Karpas-422 (cell line): ENCODE data around the gene C12orf75. TPM values are rescaled to one million over a fixed set of nuclear protein-coding genes. Genes with fewer than 3 reads are reported as not detected.
A peak's percentile ranks its signal among the peaks of the same experiment; 100 is the strongest.

ENCODE experiments used
- DNase-seq: peaks from one replicate; pipeline ENCODE4 v3.0.0-alpha.2; 2015
- H2AFZ ChIP-seq: fragments of 200-600 bp; sonication (generic); 2 replicates; pipeline ENCODE4 v1.6.1; 2014; ENCODE audit warnings: antibody characterized with exemption, low read length, mixed read lengths
- H3K27ac ChIP-seq: fragments of 200-600 bp; sonication (generic); 2 replicates; pipeline ENCODE4 v1.5.1; 2014; ENCODE audit warnings: mild to moderate bottlenecking, low read length, moderate library complexity
- H3K27me3 ChIP-seq: fragments of 200-600 bp; sonication (generic); 2 replicates; pipeline ENCODE4 v1.6.1; 2014; ENCODE audit warnings: low read length, mixed read lengths
- H3K36me3 ChIP-seq: fragments of 200-600 bp; sonication (generic); 2 replicates; pipeline ENCODE4 v1.6.1; 2014; ENCODE audit warnings: low read length, mixed read lengths; ENCODE audit not compliant: insufficient read depth
- H3K4me1 ChIP-seq: fragments of 200-600 bp; sonication (generic); 2 replicates; pipeline ENCODE4 v1.6.1; 2014; ENCODE audit warnings: mild to moderate bottlenecking, low read length, mixed read lengths
- H3K4me2 ChIP-seq: fragments of 200-600 bp; sonication (generic); 2 replicates; pipeline ENCODE4 v1.6.1; 2014; ENCODE audit warnings: low read length, low read depth, mild to moderate bottlenecking; ENCODE audit not compliant: poor library complexity, severe bottlenecking
- H3K4me3 ChIP-seq: fragments of 200-600 bp; sonication (generic); 2 replicates; pipeline ENCODE4 v1.5.1; 2014; ENCODE audit warnings: mild to moderate bottlenecking, antibody characterized with exemption, low read length, mixed read lengths
- H3K79me2 ChIP-seq: fragments of 200-600 bp; sonication (generic); 2 replicates; pipeline ENCODE4 v1.6.1; 2014; ENCODE audit warnings: mild to moderate bottlenecking, low read length, mixed read lengths
- H3K9ac ChIP-seq: fragments of 200-600 bp; sonication (generic); 2 replicates; pipeline ENCODE4 v1.6.0; 2014; ENCODE audit warnings: low read length
- H3K9me2 ChIP-seq: fragments of 200-600 bp; sonication (generic), shearing (Covaris generic); replicated peaks from 2 replicates; pipeline ENCODE4 v1.6.0; 2014; ENCODE audit warnings: mild to moderate bottlenecking, low read length, moderate library complexity; ENCODE audit not compliant: insufficient read depth
- H3K9me3 ChIP-seq: fragments of 300-700, 200-600 bp; sonication (generic); 2 replicates; pipeline ENCODE4 v1.6.1; 2014; ENCODE audit warnings: low read length, mixed read lengths
- H4K20me1 ChIP-seq: fragments of 200-600 bp; sonication (generic); 2 replicates; pipeline ENCODE4 v1.6.1; 2014; ENCODE audit warnings: mild to moderate bottlenecking, antibody characterized with exemption, low read length, low read depth; ENCODE audit not compliant: insufficient read depth
- total RNA-seq: library from RNA; depleted of rRNA; stranded (reverse); fragments of >200 nt; shearing (Covaris generic); gene quantifications from 2 replicates; pipeline ENCODE4 v1.2.3, GENCODE V29; 2014; ENCODE audit warnings: low replicate concordance; rRNA removed

Gene C12orf75
- total RNA-seq, 1 experiment from 2014 or later, result 291 TPM

DNA sequence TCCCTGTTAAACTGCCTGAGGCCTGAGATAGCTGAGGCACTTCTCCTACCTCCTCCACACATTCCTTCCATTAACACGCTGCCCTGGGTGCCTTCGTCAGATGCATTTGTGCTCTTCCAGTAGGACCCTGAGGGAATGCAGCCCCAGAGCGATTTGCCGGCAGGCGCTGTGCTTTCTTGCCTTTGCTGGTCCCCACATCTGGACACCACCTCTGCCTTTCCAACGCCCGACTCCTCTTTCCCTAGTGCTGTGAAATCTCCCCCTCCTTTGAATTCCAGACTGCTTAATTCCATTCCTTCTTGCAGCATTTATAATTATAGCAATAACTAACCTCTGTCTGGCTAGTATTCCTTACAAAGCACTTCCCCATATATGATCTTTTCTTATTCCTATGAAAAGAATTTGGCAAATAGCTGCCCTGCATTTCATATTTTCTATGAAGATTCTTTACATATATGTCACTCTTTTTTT is 88.4 kb downstream of the C12orf75 start:
- Histone ChIP-seq H4K20me1 (no peaks in the 10 kb centered on the region), H3K9ac (no peak overlapping the region), H3K27me3 (no peaks in the 10 kb centered on the region), H3K4me3 (no peak overlapping the region), H3K9me3 (no peaks in the 10 kb centered on the region), H3K4me2 (no peak overlapping the region), H3K4me1 (no peaks in the 10 kb centered on the region), H3K27ac (no peak overlapping the region), H2AFZ (no peak overlapping the region), H3K9me2 (no peaks in the 10 kb centered on the region), H3K36me3 (no peaks in the 10 kb centered on the region), H3K79me2 (no peaks in the 10 kb centered on the region)
- no peak for DNase-seq

DNA sequence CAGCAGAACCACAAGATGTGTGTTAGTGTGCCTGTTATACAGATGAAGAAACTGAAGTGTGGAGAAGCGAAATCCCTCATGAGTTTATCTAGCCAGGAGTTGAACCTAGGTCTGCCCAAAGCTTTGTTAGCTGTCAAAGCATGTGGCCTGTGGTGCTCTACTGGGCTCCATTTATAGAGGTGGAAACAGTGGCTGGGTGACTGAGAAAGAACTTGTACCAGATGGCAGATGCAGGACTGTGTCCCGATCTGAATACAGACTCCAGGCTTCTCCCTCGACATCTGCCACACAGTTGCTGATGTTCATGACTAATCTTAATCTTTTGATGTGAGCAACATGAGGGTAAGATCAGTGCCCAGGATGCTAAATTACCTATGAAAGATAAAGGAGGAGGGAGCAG is 89.1 kb downstream of the C12orf75 start:
- Histone ChIP-seq H3K4me1 (no peaks in the 10 kb centered on the region), H3K36me3 (no peaks in the 10 kb centered on the region), H3K27me3 (no peaks in the 10 kb centered on the region), H3K9me2 (no peaks in the 10 kb centered on the region), H2AFZ (no peak overlapping the region), H4K20me1 (no peaks in the 10 kb centered on the region), H3K4me2 (no peak overlapping the region), H3K9ac (no peak overlapping the region), H3K79me2 (no peaks in the 10 kb centered on the region), H3K9me3 (no peaks in the 10 kb centered on the region), H3K4me3 (no peak overlapping the region), H3K27ac (no peak overlapping the region)
- no peak for DNase-seq

DNA sequence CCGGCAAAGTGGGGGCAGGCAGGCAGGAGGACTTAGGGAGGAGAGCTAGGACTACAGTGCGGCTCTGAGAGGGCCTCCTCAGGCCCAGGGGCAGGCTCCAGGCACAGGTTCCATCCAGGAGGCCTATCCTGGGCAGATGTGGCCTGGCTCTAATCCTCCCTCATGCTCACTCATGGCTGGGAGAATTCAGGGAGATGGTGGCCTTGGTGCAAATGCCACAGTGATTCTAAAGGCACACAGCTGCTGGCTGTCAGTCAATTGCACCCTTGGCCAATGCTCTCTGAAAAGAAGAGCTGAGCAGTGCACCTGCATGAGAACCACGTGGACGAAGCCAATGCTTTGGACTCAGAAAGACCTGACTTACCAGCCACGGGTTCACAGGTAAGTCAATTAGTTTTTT is 89.6 kb downstream of the C12orf75 start:
- Histone ChIP-seq H3K9me2 (no peaks in the 10 kb centered on the region), H3K36me3 (no peaks in the 10 kb centered on the region), H3K9me3 (no peaks in the 10 kb centered on the region), H3K79me2 (no peaks in the 10 kb centered on the region), H3K27ac (no peak overlapping the region), H3K4me3 (no peak overlapping the region), H3K27me3 (no peaks in the 10 kb centered on the region), H3K4me2 (no peak overlapping the region), H3K9ac (no peak overlapping the region), H4K20me1 (no peaks in the 10 kb centered on the region), H2AFZ (no peak overlapping the region), H3K4me1 (no peaks in the 10 kb centered on the region)
- peak; percentile 41 for DNase-seq

DNA sequence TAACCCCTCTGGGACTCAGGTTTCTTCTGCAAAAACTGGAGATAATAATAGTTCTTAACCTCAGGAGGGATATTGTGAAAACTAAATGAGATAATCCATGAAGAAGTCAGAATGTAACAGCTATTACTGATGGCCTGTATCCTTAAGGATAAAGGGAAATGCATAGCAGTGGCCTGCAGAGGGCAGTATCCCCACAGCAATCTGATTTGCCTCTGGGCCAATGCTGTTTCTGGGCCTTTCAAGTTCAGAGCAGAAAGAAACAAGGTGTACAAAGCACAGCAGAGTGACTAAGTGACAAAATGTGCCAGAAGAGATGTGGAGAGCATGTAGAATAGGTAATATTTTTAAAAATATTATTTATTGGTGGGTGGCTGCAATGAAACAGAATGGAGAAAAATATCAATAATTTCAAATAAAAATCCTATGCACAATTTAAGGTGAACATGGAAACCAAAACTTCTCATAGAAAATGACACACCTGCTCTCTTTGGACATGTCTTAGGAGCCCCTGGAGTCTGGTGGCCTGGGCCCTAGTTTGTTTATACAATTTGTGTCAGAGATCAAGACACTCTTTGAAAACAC is 90.3 kb downstream of the C12orf75 start:
- Histone ChIP-seq H4K20me1 (no peaks in the 10 kb centered on the region), H3K4me1 (no peaks in the 10 kb centered on the region), H3K36me3 (no peaks in the 10 kb centered on the region), H3K4me2 (no peak overlapping the region), H3K27ac (no peak overlapping the region), H3K79me2 (no peaks in the 10 kb centered on the region), H2AFZ (no peak overlapping the region), H3K27me3 (no peaks in the 10 kb centered on the region), H3K9me3 (no peaks in the 10 kb centered on the region), H3K9me2 (no peaks in the 10 kb centered on the region), H3K9ac (no peak overlapping the region), H3K4me3 (no peak overlapping the region)
- DNase-seq, result peak; percentile 87

Other genes with a start within 250 kb of the C12orf75 start
- gene ALDH1L2, start 246.2 kb upstream of the C12orf75 start, total RNA-seq, result not detected in 2 replicates
- 67.1 and 93.0 TPM in 2 replicates for gene WASHC4, start 223.0 kb upstream of the C12orf75 start, total RNA-seq
- gene APPL2, start 94.5 kb upstream of the C12orf75 start, total RNA-seq, result 20.4 and 44.1 TPM in 2 replicates